HEK293 (cell line): Measurements from ENCODE around the gene RIN3.

Experiments used
- CTCF ChIA-PET: fragments of 350-600 bp; formaldehyde crosslinking; extraction: SDS; loops from one replicate; lab custom pipeline; 2021; ENCODE audit warnings: antibody characterized with exemption; lab: Yijun Ruan, JAX
- POLR2A ChIA-PET: fragments of 300-600 bp; formaldehyde crosslinking; extraction: SDS; loops from one replicate; lab custom pipeline; 2020; ENCODE audit warnings: antibody characterized with exemption, inconsistent platforms; lab: Yijun Ruan, JAX
- H3K27ac ChIP-seq: fragments of 200-500 bp; sonication (Bioruptor generic); 2 replicates; pipeline ENCODE4 v1.5.1; 2014; ENCODE audit warnings: low read depth, low read length, control low read depth, inconsistent platforms; ENCODE audit errors: extremely low read depth
- H3K36me3 ChIP-seq, 2 experiments: fragments of 200-500 bp in 1 of 2; sonication (Bioruptor generic) in 1 of 2; 1 replicate in 1 of 2; 2 replicates in 1 of 2; pipeline ENCODE4 v1.5.1; 2014 to 2017; ENCODE audit warnings: inconsistent platforms in 2 of 2, low read length in 2 of 2; ENCODE audit not compliant: control insufficient read depth in 2 of 2, insufficient read depth in 1 of 2
- H3K4me1 ChIP-seq: fragments of 200-500 bp; sonication (Bioruptor generic); 2 replicates; pipeline ENCODE4 v1.5.1; 2014; ENCODE audit warnings: mild to moderate bottlenecking, low read length, inconsistent platforms; ENCODE audit not compliant: control insufficient read depth, insufficient read depth
- H3K4me3 ChIP-seq: 2 replicates; pipeline ENCODE4 v1.5.1; 2011; ENCODE audit warnings: low read depth, mild to moderate bottlenecking, control low read depth, low read length, moderate library complexity
- H3K9me3 ChIP-seq: fragments of 200-500 bp; sonication (Bioruptor generic); 2 replicates; pipeline ENCODE4 v1.5.1; 2014; ENCODE audit warnings: low read depth, low read length, inconsistent platforms; ENCODE audit not compliant: control insufficient read depth, insufficient read depth
- KLF16 ChIP-seq: fragments of 450-650 bp; formaldehyde crosslinking; IDR thresholded peaks from 2 replicates; pipeline ENCODE4 v1.5.1; 2017; ENCODE audit warnings: missing biosample characterization, missing genetic modification characterization
- KLF7 ChIP-seq: fragments of 450-650 bp; formaldehyde crosslinking; IDR thresholded peaks from 2 replicates; pipeline ENCODE4 v1.5.1; 2016; ENCODE audit warnings: missing biosample characterization, missing genetic modification characterization, borderline replicate concordance
- WT1 ChIP-seq: fragments of 450-650 bp; formaldehyde crosslinking; IDR thresholded peaks from 2 replicates; pipeline ENCODE4 v1.5.1; 2016; ENCODE audit warnings: missing biosample characterization, missing genetic modification characterization
- ZBTB11 ChIP-seq: fragments of 450-650 bp; formaldehyde crosslinking; conservative IDR thresholded peaks from 2 replicates; pipeline ENCODE4 v1.5.1; 2016; ENCODE audit warnings: low read depth, missing biosample characterization, missing genetic modification characterization
- ZBTB48 ChIP-seq: fragments of 450-650 bp; formaldehyde crosslinking; IDR thresholded peaks from 2 replicates; pipeline ENCODE4 v1.5.1; 2016; ENCODE audit warnings: missing biosample characterization, missing genetic modification characterization
- ZFP41 ChIP-seq: fragments of 450-650 bp; formaldehyde crosslinking; IDR thresholded peaks from 2 replicates; pipeline ENCODE4 v1.5.1; 2016; ENCODE audit warnings: missing biosample characterization, missing genetic modification characterization, borderline replicate concordance
- ZNF26 ChIP-seq: fragments of 450-650 bp; formaldehyde crosslinking; IDR thresholded peaks from 2 replicates; pipeline ENCODE4 v1.5.1; 2016; ENCODE audit warnings: missing biosample characterization, missing genetic modification characterization
- ZNF302 ChIP-seq: fragments of 450-650 bp; formaldehyde crosslinking; IDR thresholded peaks from 2 replicates; pipeline ENCODE4 v1.5.1; 2016; ENCODE audit warnings: missing biosample characterization, missing genetic modification characterization, low read depth
- ZNF341 ChIP-seq: fragments of 450-650 bp; formaldehyde crosslinking; IDR thresholded peaks from 2 replicates; pipeline ENCODE4; 2016; ENCODE audit warnings: low read depth, missing biosample characterization, missing genetic modification characterization
- ZNF391 ChIP-seq: fragments of 450-650 bp; formaldehyde crosslinking; IDR thresholded peaks from 2 replicates; pipeline ENCODE4 v1.5.1; 2016; ENCODE audit warnings: low read depth, missing biosample characterization, missing genetic modification characterization, borderline replicate concordance
- ZNF416 ChIP-seq: fragments of 450-650 bp; formaldehyde crosslinking; IDR thresholded peaks from 2 replicates; pipeline ENCODE4 v1.5.1; 2016; ENCODE audit warnings: missing biosample characterization, missing genetic modification characterization
- ZNF514 ChIP-seq: fragments of 450-650 bp; formaldehyde crosslinking; IDR thresholded peaks from 2 replicates; pipeline ENCODE4 v1.5.1; 2016; ENCODE audit warnings: missing biosample characterization, missing genetic modification characterization
- ZNF548 ChIP-seq: fragments of 450-650 bp; formaldehyde crosslinking; IDR thresholded peaks from 2 replicates; pipeline ENCODE4 v1.5.1; 2016; ENCODE audit warnings: missing biosample characterization, missing genetic modification characterization
- ZNF549 ChIP-seq: fragments of 450-650 bp; IDR thresholded peaks from 2 replicates; pipeline ENCODE4 v1.5.1; 2018; ENCODE audit warnings: missing biosample characterization, missing genetic modification characterization, mild to moderate bottlenecking, inconsistent platforms, moderate library complexity
- ZNF585B ChIP-seq: fragments of 450-650 bp; formaldehyde crosslinking; IDR thresholded peaks from 2 replicates; pipeline ENCODE4 v1.5.1; 2016; ENCODE audit warnings: missing biosample characterization, missing genetic modification characterization
- ZNF610 ChIP-seq: fragments of 450-650 bp; formaldehyde crosslinking; IDR thresholded peaks from 2 replicates; pipeline ENCODE4 v1.5.1; 2016; ENCODE audit warnings: missing biosample characterization, missing genetic modification characterization, borderline replicate concordance
- ZNF768 ChIP-seq: fragments of 450-650 bp; formaldehyde crosslinking; IDR thresholded peaks from 2 replicates; pipeline ENCODE4 v1.5.1; 2018; ENCODE audit warnings: missing biosample characterization, mild to moderate bottlenecking, missing genetic modification characterization
- ZNF792 ChIP-seq: fragments of 450-650 bp; formaldehyde crosslinking; IDR thresholded peaks from 2 replicates; pipeline ENCODE4 v1.5.1; 2016; ENCODE audit warnings: missing biosample characterization, missing genetic modification characterization
- ZNF830 ChIP-seq: fragments of 450-650 bp; IDR thresholded peaks from 2 replicates; pipeline ENCODE4 v1.5.0; 2018; ENCODE audit warnings: missing biosample characterization, missing genetic modification characterization, low read depth, mild to moderate bottlenecking, moderate library complexity

Gene RIN3

GRCh38 chr14:92735344-92735743 is 221.8 kb downstream of the RIN3 start:
- Histone ChIP-seq H3K4me1 (peaks cover 2% of the 10 kb centered on the region; the same call in 1 of the 2 replicates), H3K36me3 (peaks cover 9 to 20% of the 10 kb centered on the region in 2 experiments; a peak in 2 of 3 replicates), H3K9me3 (no peaks in the 10 kb centered on the region), H3K27ac (no peak overlapping the region), H3K4me3 (no peak overlapping the region)
- TF ChIP-seq ZNF341 (tag by site-specific recombination) (no peak), ZBTB11 (tag by site-specific recombination) (no peak), ZNF768 (tag by site-specific recombination) (no peak), ZNF830 (tag by site-specific recombination) (no peak), ZNF610 (tag by site-specific recombination) (no peak), ZNF585B (no peak), ZNF514 (no peak), ZNF792 (tag by site-specific recombination) (no peak), ZNF549 (tag by site-specific recombination) (no peak), ZFP41 (tag by site-specific recombination) (no peak), KLF16 (tag by site-specific recombination) (no peak), ZNF391 (tag by site-specific recombination) (no peak)
- POLR2A ChIA-PET = no interaction called here
- CTCF ChIA-PET = interaction anchor here (0.5 kb wide), 1 partner anchor 8 kb away, joined by 3 read pairs; no protein-coding TSS in a partner anchor

- no peak for TF ChIP-seq ZNF416
- TF ChIP-seq ZNF768 (tag by site-specific recombination) = no peak
- no peak for TF ChIP-seq ZNF302 (tag by site-specific recombination)
- TF ChIP-seq ZNF26 = no peak
- TF ChIP-seq WT1 = no peak
- TF ChIP-seq ZBTB48 (tag by site-specific recombination) = no peak
- TF ChIP-seq KLF7 (tag by site-specific recombination) = no peak
- no peak for TF ChIP-seq ZNF548 (tag by site-specific recombination)
- no peak overlapping the region for H3K4me3 ChIP-seq
- CTCF ChIA-PET = no interaction called here
Observed at GRCh38 chr14:92737206-92737605, 223.6 kb downstream of the RIN3 start.

More at GRCh38 chr14:92737206-92737605, 223.6 kb downstream of the RIN3 start:
- H3K4me1 ChIP-seq = peaks cover 2% of the 10 kb centered on the region; the same call in 1 of the 2 replicates
- peaks cover 0 to 20% of the 10 kb centered on the region in 2 experiments; a peak in 2 of 3 replicates for H3K36me3 ChIP-seq
- H3K27ac ChIP-seq = no peak overlapping the region
- POLR2A ChIA-PET = interaction anchor here (1.4 kb wide), 1 partner anchor 11 kb away, joined by 5 read pairs; the partner anchor contains the start of gene LGMN
- H3K9me3 ChIP-seq = no peaks in the 10 kb centered on the region
